Placental pericyte (primary cell): ENCODE results near the gene EPHA4. TPM values are rescaled to one million over a fixed set of nuclear protein-coding genes. Genes with fewer than 3 reads are reported as not detected.

Source experiments
- total RNA-seq: library from RNA; depleted of rRNA; stranded (reverse); fragments of >200 nt; gene quantifications from 2 replicates; pipeline ENCODE4 v1.2.3, GENCODE V29; 2012

The EPHA4 gene
- 5.3 and 17.5 TPM in 2 replicates for total RNA-seq

GRCh38 chr2:221572219-221572820 is at the start of gene EPHA4:
TSS of gene EPHA4 (minus strand) at chr2:221572304. CDS start at chr2:221572248, 56 bp downstream.

